HG02610 (cell line): ENCODE results near the gene CYP26A1.
"Not testable (repeated sequence)": the region's sequence is repeated elsewhere in the genome, so short reads cannot be mapped to it uniquely, and the experiment has no call there.

Experiments
- ATAC-seq: cut with Tn5 transposase; IDR thresholded peaks from one replicate; pipeline ENCODE4 v1.9.1; 2021; ENCODE audit warnings: mild to moderate bottlenecking, moderate library complexity; ENCODE audit not compliant: unreplicated experiment

Gene CYP26A1

GRCh38 chr10:93079663-93080349, 6.1 kb downstream of the CYP26A1 start:
- ATAC-seq: no peak

GRCh38 chr10:93080350-93081046, 6.8 kb downstream of the CYP26A1 start:
- no peak for ATAC-seq

GRCh38 chr10:93081318-93081717, 7.6 kb downstream of the CYP26A1 start:
- ATAC-seq: no peak

GRCh38 chr10:93081834-93082233, 8.1 kb downstream of the CYP26A1 start:
- ATAC-seq: no peak

GRCh38 chr10:93083743-93084539, 10.2 kb downstream of the CYP26A1 start:
- ATAC-seq: no peak

- ATAC-seq: no peak
These were observed 11.7 kb downstream of the CYP26A1 start for GRCh38 chr10:93085272-93085859.

- no peak for ATAC-seq
These were observed 12.6 kb downstream of the CYP26A1 start for GRCh38 chr10:93086289-93086688.

GRCh38 chr10:93087846-93088245, 14.2 kb downstream of the CYP26A1 start:
- no peak for ATAC-seq

GRCh38 chr10:93088466-93088865, 14.8 kb downstream of the CYP26A1 start:
- no peak for ATAC-seq

GRCh38 chr10:93090619-93091018, 16.9 kb downstream of the CYP26A1 start:
- no peak for ATAC-seq

GRCh38 chr10:93091960-93092359, 18.3 kb downstream of the CYP26A1 start:
- ATAC-seq: no peak

GRCh38 chr10:93095225-93095624, 21.5 kb downstream of the CYP26A1 start:
- no peak for ATAC-seq

- no peak for ATAC-seq
These were observed 23.2 kb downstream of the CYP26A1 start for GRCh38 chr10:93096901-93097300.

GRCh38 chr10:93097386-93097785, 23.7 kb downstream of the CYP26A1 start:
- no peak for ATAC-seq

GRCh38 chr10:93098816-93099215, 25.1 kb downstream of the CYP26A1 start:
- no peak for ATAC-seq

GRCh38 chr10:93099670-93100069, 26.0 kb downstream of the CYP26A1 start:
- no peak for ATAC-seq

- not testable (repeated sequence) for ATAC-seq
These were observed 27.5 kb downstream of the CYP26A1 start for GRCh38 chr10:93101148-93101547.

GRCh38 chr10:93103953-93104352, 30.3 kb downstream of the CYP26A1 start:
- no peak for ATAC-seq

- ATAC-seq: no peak
These were observed 33.0 kb downstream of the CYP26A1 start for GRCh38 chr10:93106631-93107072.

GRCh38 chr10:93110472-93111146, 36.9 kb downstream of the CYP26A1 start:
- peak; percentile 47 for ATAC-seq

- no peak for ATAC-seq
These were observed 39.3 kb downstream of the CYP26A1 start for GRCh38 chr10:93113042-93113441.
